Ishikawa (cell line): Measurements from ENCODE around the gene PTPRM.

ENCODE experiments used
- CEBPB ChIP-seq: IDR thresholded peaks from 2 replicates; pipeline ENCODE4 v1.6.1; 2012
- EGR1 ChIP-seq: IDR thresholded peaks from 2 replicates; pipeline ENCODE4 v1.6.1; 2012
- EP300 ChIP-seq: IDR thresholded peaks from 2 replicates; pipeline ENCODE4 v1.6.1; 2012; ENCODE audit warnings: borderline replicate concordance
- FOXM1 ChIP-seq: IDR thresholded peaks from 2 replicates; pipeline ENCODE4 v1.6.1; 2012; ENCODE audit warnings: low read depth, borderline replicate concordance
- MAX ChIP-seq: IDR thresholded peaks from 2 replicates; pipeline ENCODE4 v1.6.1; 2012
- NFIC ChIP-seq: IDR thresholded peaks from 2 replicates; pipeline ENCODE4 v1.6.1; 2012
- RAD21 ChIP-seq: IDR thresholded peaks from 2 replicates; pipeline ENCODE4 v1.6.1; 2012; ENCODE audit warnings: low read depth
- REST ChIP-seq: IDR thresholded peaks from 2 replicates; pipeline ENCODE4 v1.6.1; 2012; ENCODE audit warnings: low read depth, mild to moderate bottlenecking
- TAF1 ChIP-seq: IDR thresholded peaks from 2 replicates; pipeline ENCODE4 v1.6.1; 2012; ENCODE audit warnings: low read depth, mild to moderate bottlenecking
- TCF12 ChIP-seq: IDR thresholded peaks from 2 replicates; pipeline ENCODE4 v1.6.1; 2012; ENCODE audit warnings: low read depth
- TEAD4 ChIP-seq: IDR thresholded peaks from 2 replicates; pipeline ENCODE4 v1.6.1; 2012
- USF1 ChIP-seq: IDR thresholded peaks from 2 replicates; pipeline ENCODE4 v1.6.1; 2012
- YY1 ChIP-seq: IDR thresholded peaks from 2 replicates; pipeline ENCODE4 v1.6.1; 2012; ENCODE audit warnings: low read depth

GRCh38 chr18:7855028-7855427 is 287.9 kb downstream of the PTPRM start:
- TF ChIP-seq MAX (no peak), YY1 (no peak), CEBPB (no peak), EP300 (no peak), USF1 (no peak), REST (no peak), TCF12 (no peak), EGR1 (no peak), NFIC (no peak), TAF1 (no peak), RAD21 (no peak), FOXM1 (no peak), TEAD4 (no peak)
